Fibroblast of skin of right biceps (primary cell): Measurements from ENCODE around the gene STRADB.
"Not testable (repeated sequence)": the region's sequence is repeated elsewhere in the genome, so short reads cannot be mapped to it uniquely, and the experiment has no call there.

Experiments used
- DNase-seq: peaks from one replicate; pipeline ENCODE4 v3.0.0-alpha.2; 2013

Gene STRADB, protein sequence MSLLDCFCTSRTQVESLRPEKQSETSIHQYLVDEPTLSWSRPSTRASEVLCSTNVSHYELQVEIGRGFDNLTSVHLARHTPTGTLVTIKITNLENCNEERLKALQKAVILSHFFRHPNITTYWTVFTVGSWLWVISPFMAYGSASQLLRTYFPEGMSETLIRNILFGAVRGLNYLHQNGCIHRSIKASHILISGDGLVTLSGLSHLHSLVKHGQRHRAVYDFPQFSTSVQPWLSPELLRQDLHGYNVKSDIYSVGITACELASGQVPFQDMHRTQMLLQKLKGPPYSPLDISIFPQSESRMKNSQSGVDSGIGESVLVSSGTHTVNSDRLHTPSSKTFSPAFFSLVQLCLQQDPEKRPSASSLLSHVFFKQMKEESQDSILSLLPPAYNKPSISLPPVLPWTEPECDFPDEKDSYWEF

GRCh38 chr2:201451292-201452057 is at the start of gene STRADB, which contains the start of gene TRAK2:
TSS of gene STRADB (plus strand) at chr2:201451740. CDS start at chr2:201454841, 3,101 bp downstream.
TSS of gene TRAK2 (minus strand) at chr2:201451458. CDS start at chr2:201420507, 30,951 bp downstream.
- peak; percentile 95 for DNase-seq

GRCh38 chr2:201401815-201402214 is 49.7 kb upstream of the STRADB start:
- no peak for DNase-seq

DNA sequence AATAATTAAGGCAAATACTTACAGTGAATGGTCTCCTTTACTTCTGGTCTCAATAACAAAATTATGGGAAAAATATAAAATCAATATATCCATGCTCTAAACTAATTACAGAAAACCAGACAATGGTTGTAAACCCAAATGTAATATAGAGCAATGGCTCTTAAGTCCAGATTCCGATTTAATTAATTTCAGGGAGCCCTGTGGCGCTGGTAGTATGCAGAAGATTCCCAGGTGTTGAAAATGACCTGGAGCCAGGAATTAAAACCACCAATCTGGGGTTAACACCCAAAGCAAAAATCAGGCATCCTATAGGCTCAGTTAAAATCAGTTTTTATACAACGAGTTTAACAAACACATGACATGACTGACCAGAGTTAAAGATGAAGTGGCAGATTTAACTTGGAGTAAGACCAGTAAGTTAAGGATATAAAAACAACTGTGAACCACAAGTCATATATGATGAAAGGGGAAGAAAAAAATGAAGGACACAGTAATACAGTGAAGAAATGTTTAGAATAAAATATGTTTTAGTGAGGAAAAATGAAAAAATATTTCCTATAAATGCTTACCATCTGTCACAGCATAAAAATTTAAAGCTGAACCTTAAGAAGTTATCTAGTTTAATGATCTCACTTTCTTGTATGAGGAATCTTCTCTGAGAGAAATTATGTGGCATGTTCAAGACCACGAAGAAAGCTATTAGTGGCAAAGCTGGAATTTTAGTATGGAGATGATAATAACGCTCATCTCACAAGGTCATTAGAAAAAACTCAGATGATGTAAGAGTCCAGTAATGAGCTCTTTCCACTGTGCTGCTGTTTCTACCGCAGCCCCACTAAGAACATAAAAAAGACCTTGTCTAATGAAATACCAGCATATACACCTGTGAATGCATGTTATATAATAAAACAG is 48.6 kb upstream of the STRADB start:
- peak; percentile 87 for DNase-seq

DNA sequence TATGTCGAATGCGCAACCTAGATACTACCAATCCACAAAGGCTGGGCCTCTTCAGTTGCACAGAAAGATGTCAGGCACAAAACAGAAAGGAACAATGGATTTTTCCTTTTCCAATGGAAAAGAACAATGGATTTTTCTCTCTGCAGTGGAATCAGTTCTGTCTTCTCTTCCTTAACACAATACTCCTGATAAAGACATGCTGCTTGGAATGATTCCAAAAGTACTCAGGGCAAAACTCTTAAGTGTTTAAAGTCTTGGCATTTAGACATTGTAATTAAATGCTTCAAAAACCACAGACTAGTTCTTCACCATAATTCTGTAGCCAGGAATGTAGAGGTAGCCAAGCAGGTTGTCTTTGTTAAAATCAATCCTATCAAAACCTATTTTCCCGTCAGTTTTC is 47.7 kb upstream of the STRADB start:
- peak; percentile 66 for DNase-seq

- no peak for DNase-seq
Measured at GRCh38 chr2:201404699-201405280, 46.8 kb upstream of the STRADB start.

GRCh38 chr2:201406077-201406662 is 45.4 kb upstream of the STRADB start:
- DNase-seq: peak; percentile 87

DNA sequence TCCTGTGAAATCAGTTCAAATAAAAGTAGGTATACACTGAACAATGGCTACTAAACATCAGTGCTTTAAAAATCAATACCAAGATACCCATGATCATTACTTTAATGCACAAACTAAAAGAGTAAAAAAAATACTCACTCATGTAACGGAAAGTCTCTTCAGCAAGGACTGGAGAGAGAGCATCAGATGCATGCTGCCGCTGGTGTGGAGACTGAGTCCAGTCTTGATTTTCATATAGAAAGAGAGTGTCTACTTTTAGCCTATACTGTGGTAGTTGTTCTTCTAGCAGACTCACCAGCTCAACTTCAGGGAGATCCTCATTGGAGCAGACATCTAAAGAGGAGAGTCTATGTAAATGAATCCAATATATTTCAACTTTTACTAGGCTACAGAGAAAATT is 44.3 kb upstream of the STRADB start:
- DNase-seq: no peak

DNA sequence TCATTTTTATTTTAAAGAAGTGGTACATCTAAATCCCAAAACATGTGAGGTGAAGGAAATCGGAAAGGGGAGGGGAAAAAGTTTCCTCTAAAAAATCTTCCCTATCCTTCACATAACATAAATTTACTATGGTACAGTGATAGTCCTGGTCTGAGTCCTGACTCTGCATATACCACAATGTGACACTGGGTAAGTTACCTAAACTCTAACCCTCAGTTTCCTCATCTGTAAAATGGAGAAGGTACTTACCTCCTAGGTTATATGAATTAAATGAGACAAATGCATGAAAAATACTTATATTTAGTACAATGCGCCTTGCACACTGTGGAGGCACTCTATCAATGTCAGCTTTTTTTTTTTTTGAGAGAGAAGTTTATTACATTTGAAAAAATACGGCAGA is 42.6 kb upstream of the STRADB start:
- no peak for DNase-seq

- peak; percentile 64 for DNase-seq
Measured at GRCh38 chr2:201411421-201411820, 40.1 kb upstream of the STRADB start.

DNA sequence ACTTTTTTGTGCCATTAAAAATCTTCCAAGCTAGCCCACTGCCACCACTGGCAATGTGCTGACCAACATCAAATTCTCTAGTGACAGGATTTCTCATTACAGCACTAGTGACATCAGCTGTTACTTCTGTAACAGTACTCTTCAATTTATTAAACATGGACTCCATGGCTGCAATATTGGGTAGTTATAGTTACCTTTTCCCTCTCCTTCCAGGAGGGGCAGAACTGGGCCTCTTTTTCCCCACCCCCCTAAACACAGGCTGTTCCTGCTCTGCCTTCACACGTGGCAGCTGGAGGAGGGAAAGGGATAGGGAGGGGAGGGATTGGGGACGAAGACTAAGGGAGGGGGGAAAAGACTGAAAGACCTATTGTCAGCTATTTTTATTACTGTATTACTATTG is 38.4 kb upstream of the STRADB start:
- no peak for DNase-seq

DNA sequence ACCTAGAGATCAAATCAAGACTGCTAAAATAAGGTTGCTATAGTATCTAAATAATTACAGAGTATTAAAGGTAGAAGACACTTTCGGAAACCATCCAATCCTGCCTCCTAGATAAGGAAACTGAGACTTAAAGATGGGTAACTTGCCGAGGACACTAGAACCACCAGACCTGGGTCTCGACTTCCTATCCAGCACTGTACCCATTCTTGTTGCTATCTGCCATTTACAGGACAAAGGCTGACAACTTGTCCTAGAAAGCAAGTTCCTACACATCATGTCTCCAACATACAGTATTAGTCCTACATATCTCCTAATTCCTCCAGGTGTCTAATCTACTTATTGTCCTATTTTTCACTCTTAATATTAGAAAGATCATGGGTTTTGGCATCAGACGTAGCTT is 38.0 kb upstream of the STRADB start:
- no peak for DNase-seq

DNA sequence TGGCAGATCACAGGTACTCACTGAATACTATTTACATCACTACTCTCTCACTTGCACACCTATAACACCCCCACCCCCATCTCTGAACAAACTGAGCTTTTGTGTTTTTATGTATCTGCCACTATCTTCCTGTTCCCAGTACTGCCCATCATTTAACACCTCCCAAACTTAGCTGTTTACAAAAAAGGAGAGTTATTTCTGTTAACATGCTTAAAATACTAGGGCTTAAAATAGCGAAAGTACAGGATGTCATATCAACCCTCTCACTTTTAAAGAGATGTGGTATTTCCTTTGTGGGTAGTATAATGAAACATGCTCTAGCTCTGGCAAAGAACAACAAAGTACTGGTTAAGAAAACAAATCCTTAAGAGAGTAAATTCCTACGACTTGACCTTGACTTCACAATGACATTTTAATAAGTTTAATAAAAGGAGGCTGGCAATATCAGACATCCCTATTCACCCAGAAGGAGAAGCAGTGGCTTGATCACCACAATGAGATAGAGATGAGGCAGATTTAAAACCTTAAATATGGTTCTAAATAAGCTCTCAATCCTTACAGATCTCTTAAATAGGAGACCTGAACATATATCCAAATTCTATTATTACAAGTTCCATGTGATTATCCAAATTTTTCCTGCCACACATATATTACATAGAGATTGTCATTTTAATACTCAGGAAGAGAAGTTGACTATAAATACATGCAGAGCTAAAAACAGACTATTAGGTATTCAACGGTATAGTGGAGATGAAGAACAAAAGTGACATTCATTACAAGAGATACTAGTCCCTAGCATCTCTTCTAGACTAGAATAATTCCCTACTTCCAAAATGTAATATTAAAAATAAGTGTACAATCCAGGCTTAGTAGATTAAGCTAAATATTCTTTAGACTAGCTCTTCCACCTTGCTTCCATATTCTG is 37.2 kb upstream of the STRADB start:
- peak; percentile 61 for DNase-seq

GRCh38 chr2:201415149-201415548 is 36.4 kb upstream of the STRADB start:
- DNase-seq: no peak

DNA sequence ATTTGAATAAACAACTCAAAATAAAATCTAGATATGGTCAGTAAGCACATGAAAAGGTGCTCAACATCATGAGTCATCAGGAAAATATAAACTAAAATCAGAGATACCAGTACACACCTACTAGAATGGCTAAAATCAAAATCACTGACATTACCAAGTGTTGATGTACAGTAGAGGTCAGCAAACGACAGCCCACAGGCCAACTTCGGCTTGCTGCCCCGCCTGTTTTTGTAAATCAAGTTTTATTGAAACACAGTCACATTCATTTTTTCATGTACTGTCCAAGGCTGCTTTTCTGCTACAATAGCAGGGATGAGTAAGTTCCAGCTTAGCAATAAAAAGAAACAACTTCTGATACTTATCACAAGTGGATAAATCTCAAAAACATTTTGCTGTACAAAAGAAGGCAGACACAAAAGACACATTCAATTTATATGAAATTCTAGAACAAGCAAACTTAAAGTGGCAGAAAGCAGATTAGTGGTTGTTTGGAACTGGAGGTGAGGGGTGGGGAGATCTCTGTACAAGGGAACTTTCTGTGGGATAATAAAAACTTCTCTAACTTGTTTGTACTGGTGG is 32.4 kb upstream of the STRADB start:
- DNase-seq: no peak

DNA sequence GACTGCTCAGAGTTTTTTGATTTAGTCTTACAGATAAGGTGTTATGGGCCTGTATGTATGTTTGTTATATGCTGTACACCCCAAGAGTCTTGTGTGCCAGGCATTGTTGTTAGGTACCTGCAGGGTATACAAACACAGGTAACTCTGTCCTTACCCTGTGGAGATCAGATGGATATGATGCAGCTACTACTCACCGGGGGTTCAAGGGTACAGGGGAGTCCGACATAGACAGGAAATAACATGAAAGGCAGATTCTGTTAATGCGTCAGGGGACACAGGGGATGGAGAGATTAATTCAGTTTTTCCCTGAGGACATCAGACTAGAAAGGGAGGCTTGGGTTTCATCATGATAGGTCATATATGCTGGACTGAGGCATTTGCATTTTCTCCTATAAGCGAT is 31.6 kb upstream of the STRADB start:
- DNase-seq: no peak

DNA sequence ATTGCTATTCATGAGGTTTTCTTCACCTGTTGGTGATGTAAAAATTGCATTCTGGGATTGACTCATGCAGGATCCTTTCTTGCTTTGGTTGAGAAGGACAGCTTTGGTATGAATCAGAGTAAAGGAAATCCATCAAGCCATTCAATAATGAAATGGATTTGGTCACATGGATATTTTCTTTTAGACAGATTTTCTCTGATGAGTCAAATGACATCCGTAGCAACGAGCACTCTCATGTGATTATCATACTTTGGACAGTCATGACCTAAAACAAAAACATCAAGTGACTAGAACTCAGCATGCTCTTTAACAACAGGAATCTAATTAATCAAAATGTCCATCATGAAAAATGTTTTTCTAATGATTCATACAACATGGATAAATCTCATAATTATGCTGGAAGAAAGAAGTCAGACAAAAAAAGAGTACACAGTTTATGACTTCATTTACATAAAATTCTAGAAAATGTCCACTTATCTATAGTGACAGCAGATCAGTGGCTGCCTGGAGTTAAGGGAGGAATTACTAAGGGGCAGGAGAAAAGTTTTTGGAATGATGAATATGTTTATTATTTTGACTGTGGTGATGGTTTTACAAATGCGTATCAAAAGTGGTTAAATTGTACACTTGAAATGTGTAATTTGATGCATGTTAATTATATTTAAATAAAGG is 31.0 kb upstream of the STRADB start:
- DNase-seq: peak; percentile 89

- DNase-seq: no peak
Measured at GRCh38 chr2:201425952-201426351, 25.6 kb upstream of the STRADB start.

- not testable (repeated sequence) for DNase-seq
Measured at GRCh38 chr2:201428366-201428765, 23.2 kb upstream of the STRADB start.

DNA sequence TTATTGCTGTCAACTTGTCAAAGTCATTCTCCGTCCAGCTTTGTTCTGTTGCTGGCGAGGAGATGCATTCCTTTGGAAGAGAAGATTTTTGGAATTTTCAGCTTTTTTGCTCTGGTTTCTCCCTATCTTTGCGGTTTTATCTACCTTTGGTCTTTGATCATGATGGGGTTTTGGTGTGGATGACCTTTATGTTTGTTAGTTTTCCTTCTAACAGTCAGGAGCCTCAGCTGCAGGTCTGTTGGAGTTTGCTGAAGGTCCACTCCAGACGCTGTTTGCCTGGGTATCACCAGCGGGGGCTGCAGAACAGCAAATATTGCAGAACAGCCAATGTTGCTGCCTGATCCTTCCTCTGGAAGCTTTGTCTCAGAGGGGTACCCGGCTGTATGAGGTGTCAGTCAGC is 21.7 kb upstream of the STRADB start:
- not testable (repeated sequence) for DNase-seq

GRCh38 chr2:201430322-201430721 is 21.2 kb upstream of the STRADB start:
- not testable (repeated sequence) for DNase-seq
